GM18498 (cell line): Measurements from ENCODE around the gene DNMBP.
A peak's percentile ranks its signal among the peaks of the same experiment; 100 is the strongest.
"Not testable (repeated sequence)": the region's sequence is repeated elsewhere in the genome, so short reads cannot be mapped to it uniquely, and the experiment has no call there.

Experiments
- ATAC-seq: cut with Tn5 transposase; IDR thresholded peaks from one replicate; pipeline ENCODE4 v1.9.1; 2021; ENCODE audit warnings: mild to moderate bottlenecking, moderate library complexity; ENCODE audit not compliant: unreplicated experiment

The DNMBP gene

GRCh38 chr10:100020142-100020885 lies 10.6 kb upstream of the DNMBP start:
- peak; percentile 82 for ATAC-seq

DNA sequence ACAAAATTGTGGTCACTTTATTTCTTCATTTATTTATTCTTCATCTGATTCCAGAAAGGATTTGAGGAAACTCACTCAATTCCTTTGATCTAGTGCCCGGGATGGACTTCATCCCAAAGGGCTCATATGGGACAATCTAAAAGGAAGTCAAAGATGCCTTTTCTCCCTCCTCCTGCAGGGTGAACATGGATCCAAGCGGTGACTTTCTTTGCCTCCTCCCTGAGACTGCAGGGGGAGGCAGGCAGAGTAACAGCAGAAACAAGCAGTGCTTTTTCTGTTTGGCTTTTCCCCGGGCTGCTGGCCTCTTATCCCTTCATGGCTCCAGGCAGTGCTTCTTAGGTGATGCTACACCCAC lies 10.0 kb upstream of the DNMBP start:
- ATAC-seq = peak; percentile 2

DNA sequence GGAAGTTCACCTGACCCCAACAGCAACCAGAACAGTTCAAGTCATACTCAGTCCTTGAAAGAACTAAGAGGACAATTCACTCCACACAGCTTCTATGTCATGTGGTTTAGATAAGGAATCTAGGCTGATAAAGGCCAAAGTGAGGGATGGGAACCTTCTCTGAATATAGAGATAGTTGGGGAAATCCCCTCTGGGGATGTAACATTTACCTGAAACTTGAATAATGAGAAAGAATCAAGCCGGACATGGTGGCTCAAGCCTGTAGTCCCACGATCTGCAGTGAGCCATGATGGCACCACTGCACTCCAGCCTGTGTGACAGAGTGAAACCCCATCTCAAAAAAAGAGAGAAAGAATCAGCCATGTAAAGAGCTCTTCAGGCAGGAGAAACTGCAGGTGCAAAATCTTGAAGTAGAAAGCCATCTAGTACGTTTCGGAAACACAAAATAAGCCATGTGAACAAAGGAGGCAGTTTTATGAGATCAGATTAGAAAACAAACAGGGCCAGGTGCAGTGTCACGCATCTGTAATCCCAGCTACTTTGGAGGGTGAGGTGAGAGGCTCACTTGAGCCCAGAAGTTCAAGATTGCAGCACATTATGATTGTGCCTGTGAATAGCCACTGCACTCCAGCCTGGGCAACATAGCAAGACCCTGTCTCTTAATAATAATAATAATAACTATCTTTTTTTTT lies 4.5 kb upstream of the DNMBP start:
- ATAC-seq = peak; percentile 61

DNA sequence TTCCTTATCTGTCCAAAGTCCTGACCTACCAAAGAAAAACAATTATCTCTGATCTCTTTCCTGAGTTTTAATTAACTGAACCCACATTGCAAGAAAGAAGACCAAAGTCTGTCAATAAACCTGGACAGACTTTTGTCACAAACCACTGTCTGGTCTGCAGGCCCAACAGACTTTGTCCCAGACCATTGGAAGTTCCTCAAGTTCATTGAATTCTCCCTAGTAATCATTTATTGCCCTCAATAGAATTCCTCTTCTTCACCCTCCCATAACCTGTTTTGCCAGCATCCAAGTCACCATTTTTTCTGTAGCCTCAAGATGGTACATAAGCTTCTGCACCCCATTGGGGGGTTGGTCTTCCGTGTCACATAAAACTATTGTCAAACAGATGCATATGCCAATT lies 3.9 kb upstream of the DNMBP start:
- ATAC-seq = no peak

DNA sequence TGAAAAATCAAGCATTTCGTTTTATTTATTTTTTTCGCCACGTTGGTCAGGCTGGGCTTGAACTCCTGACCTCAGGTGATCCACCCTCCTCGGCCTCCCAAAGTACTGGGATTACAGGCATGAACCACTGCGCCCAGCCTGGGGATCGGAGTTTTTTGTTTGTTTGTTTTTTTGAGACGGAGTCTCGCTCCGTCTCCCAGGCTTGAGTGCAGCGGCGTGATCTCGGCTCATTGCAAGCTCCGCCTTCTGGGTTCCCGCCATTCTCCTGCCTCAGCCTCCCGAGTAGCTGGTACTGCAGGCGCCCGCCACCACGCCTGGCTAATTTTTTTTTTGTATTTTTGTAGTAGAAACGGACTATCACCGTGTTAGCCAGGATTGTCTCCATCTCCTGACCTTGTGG lies 2.2 kb upstream of the DNMBP start:
- not testable (repeated sequence) for ATAC-seq

- peak; percentile 63 for ATAC-seq
Observed at GRCh38 chr10:100009283-100009792, 409 bp downstream of the DNMBP start.

DNA sequence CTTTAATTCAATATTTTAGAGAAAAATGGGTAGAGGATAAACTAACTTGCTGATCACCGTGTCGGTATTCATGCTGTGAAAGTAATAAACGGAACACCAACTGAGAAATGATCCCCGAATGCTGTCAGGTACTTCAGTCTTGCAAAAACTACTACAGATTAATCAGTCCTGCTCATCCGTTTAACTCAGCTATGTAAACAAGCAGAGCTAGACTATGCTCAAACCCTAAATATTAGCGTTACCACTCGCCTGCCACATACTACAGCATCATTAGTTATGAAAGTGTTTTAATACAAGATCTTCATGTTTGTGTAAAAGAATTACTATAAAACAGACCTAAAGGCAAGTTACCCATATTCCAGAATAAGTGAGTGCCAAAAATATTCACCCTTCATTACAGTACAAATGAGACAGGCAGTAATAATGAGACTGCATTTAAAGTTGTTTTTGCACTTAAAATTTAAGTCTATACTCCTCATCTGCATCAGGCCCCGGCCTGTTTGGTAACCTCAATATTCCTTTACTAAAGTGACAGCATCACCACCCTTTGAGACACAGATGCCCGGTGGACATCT lies 952 bp downstream of the DNMBP start:
- ATAC-seq = no peak

DNA sequence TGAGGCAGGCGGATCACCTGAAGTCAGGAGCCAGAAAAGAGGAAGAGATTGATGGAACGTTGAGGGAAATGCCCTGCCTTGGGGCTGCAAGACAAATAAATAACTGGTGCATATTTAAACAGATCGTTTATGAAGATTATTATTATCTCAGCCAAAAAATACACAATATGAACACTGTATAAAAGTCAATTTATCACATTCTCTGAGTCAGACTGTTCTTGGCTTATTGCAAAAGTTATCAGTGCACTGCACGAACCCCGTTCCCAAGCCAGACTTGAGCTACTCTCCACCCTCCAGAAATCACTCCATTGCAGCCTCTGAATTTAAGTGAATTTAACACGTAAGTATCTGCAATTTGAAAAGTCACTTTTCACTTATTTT lies 1.6 kb downstream of the DNMBP start:
- ATAC-seq = no peak

DNA sequence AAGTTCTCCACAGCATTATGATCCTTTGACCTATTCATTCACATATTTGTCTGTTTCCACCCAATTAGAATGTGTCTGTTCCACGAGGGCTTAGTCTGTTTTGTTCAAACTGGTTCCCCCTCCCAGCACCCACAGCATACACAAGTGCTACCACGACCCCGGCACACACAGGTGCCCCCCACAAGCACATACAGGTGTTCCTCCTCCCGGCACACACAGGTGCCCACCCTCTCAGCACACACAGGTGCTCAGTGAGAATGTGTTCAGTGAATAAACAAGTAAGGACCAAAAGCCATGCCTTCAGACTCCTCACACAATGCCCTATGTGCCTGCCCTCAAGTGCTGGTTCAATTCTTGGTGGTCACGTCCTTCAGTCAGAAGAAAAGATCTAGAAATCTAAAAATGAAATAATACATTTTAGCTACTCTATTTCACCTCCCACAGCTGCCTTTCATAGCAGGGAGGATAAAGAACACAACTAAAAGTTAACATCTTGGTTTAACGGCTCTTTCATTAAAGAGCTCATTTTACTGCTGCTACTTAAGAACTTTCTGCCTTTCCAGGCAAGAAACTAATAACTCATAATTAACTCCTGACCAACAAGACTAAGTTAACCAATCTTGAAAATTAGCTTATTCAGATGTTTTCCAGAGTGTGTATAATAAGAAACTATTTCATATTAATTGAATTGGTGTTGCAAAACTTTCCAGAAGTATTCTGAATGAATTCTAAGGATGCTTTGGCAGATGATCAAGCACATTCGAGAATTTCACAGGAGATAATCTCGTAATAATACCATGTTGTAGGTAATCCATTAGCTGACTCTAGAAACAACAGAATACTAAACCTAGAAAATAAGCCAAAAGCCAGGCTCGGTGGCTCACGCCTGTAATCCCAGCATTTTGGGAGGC lies 2.3 kb downstream of the DNMBP start:
- ATAC-seq = no peak

DNA sequence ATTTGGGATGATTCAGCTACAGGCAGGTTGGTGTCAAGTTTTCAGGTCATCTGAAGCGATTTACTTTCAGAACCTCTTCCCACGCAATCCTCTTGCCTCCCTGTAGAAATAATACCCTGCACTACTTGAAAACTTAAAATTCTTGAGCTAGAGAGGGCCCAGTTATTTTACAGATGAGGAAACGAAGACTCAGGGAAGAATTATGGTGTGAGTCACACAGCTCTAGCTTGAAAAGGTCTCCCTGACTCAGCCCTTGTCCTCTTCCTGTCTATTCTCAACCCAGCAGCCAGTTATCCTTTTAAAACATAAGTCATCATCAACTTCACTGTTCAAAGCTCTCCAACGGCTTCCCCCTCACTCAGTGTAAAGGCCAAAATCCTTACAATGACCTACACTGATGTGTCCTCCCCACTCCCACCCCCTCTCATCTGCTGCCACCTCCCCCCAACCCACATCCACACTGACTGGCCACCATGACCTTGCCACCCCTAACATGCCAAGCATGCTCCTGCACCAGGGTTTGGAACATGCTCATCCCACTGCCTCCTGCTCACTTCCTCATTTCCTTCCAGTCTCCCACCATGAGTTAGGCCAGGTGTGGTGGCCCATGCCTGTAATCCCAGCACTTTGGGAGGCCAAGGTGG lies 3.4 kb downstream of the DNMBP start:
- no peak for ATAC-seq

DNA sequence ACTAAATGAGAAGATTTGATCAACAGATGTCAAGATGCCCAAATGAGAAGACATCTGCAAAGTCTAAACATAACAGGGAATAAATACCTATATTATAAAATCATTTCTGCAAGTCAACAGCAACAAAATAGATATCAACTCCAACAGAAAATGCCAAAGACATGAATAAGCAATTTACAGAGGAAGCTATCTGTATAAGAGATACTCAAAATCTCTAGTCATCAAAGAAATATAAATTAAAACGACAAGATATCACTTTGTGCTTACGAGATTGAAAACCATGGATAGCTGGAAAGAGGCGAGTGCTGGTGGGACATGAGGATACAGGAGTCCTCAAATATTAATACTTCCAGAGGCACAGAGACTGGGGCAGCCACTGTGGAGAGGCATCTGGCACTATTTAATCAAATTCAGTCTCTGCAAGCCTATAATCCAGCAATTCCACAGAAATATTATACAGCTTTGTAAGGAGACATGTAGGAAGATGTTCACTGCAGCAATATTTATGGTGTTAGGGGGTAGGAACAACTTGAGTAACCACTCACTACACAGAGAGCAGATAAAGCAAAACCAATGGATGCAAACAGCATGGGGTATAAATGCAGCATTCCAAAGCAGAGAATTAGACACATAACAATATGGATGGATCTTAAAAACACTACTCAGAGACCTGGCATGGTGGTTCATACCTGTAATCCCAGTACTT lies 4.8 kb downstream of the DNMBP start:
- no peak for ATAC-seq

DNA sequence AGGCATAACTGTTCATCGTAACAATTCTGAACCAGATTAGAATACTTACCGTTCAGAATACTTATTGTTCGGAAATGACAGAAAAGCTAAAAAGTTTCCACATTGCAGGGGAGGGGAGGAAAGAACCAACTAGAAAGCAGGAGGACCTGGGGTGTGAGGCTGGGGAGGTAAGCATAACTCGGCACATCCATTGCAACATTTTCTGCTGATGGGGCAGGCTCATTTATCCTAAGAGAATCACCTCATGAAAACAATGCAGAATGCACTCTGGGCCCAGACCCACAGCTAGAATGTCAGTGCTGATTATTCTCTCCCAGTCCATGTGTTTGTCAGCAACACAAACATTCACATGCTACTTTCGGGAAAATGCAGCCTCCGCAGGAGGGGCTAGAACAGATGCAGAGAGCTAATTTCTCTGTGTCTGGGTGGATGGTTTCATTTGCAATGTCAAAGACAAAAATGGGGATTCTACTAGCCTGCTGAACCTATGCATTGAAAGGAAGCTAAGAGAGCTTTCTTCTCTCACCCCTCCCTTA lies 9.6 kb downstream of the DNMBP start:
- no peak for ATAC-seq

DNA sequence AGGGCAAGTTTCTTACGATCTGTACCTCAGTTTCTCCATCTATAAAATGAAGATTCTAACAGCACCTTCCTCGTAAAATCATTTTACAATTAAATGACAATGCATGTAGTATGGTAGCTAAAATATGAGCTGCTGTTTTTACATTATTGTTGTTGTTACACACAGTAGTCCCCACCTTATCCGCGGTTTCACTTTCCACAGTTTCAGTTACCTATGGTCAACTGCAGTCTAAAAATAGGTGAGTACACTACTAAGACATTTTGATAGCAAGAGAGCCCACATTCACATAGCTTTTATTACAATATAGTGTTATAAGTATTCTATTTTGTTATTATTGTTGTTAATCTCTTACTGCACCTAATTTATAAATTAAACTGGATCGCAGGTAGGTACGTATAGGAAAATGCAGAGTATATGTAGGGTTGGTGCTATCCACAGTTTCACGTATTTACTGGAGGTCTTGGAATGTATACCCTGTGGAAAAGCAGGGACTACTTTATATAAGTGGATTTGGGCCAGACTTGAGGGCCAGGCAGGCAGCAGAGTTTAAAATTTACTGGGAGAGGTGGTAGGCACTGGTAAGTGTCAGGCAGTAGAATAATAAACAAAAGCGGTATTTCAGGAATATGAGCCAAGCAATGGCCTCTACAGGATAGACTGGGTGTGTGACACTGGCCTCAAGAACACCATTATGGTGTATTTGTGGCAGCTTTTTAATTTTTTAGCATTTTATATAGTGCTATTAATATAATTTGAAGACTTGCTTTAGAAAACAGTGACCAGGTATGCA lies 10.2 kb downstream of the DNMBP start:
- no peak for ATAC-seq

GRCh38 chr10:99998889-99999288 lies 10.9 kb downstream of the DNMBP start:
- ATAC-seq = no peak

DNA sequence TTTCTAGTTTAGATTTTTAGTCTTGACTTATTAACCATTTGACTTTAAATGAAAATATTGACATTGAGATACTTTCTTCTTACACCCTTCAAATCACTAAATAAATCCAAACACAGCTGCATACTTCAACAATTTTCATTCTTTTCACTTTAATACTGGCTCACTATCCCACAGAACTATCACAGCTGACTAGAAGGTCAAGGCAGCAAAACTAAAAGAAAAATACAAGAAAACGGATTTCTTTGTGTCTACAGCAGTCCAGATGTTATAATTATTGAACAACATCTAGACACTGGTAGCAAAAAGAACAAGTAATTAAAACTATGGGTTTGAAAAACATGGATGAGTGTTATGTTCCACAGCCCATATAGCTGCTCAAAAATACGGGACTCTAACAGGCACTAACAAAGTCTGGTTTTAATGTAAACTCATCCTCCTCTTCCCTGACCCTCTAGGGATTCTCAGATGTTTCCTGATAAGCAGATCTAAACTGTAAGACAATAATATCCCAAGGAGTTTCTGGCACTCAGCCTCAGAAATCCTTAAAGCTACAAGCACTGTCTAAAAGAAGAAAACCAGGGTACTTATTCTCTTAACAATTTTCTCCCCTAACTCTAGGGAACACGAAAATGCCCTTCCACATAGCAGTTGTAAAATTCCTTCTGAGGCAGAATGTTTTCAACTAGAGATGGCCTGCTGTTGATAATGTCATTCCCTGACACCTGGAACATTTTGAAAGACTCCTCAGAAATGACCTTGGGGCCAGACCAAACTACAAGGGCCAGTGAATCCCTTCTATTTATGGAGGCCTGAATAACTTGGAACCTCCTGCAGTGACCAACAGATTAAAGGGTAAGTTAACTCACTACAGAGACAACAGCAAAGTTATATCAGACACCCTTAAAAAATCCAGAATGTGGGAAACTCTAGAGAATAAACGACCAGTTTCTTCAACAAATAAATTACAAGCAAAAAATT lies 12.8 kb downstream of the DNMBP start:
- no peak for ATAC-seq

DNA sequence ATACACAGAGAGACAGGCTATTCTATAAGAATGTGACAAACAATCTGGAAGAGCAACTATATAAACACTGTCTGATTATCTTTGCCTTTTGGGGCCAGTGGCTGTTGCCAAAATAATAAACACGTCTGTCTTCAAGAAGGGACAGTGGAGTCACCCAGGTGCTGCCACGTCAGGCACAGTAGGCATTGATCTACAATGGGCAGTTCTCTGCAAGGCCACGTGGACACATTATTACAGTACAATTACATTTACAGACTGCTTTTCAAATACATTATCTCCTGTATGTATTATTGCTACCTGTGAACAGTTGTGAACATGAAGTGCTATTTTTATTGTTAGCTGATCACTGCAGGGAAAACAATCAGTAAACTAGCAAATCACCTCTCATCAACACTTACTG lies 14.0 kb downstream of the DNMBP start:
- ATAC-seq = no peak

DNA sequence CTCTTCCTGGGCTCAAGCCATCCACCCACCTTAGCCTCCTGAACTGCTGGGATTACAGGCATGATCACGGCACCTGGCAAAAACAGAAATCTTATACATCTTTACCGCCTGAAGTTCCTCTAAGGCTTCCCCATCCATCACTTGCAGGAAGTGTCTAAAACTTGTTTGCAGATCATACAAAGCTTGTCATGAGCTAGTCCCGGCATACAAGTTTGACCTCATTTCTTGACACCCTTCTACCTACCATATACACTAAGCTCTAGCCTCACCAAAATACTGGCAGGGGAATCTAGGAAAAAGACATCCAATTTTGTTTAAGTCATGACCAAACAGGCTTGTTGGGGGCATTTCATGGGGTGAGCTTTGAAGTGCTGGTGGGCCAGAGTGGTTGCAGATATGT lies 14.5 kb downstream of the DNMBP start:
- ATAC-seq = no peak

- no peak for ATAC-seq
Observed at GRCh38 chr10:99994801-99995200, 14.9 kb downstream of the DNMBP start.
